ENCODE data around the gene SMIM21.
A peak's percentile ranks its signal among the peaks of the same experiment; 100 is the strongest.

SMIM21 gene

GRCh38 chr18:75374466-75374865 lies 53.0 kb downstream of the SMIM21 start:
- DNase-seq: no peak

- no peak for DNase-seq
These were observed 58.3 kb downstream of the SMIM21 start for GRCh38 chr18:75369026-75369721.

GRCh38 chr18:75365837-75366236 lies 61.7 kb downstream of the SMIM21 start:
- DNase-seq: no peak

- no peak for DNase-seq
These were observed 62.3 kb downstream of the SMIM21 start for GRCh38 chr18:75365254-75365629.

GRCh38 chr18:75364512-75365253 lies 62.8 kb downstream of the SMIM21 start:
- no peak for DNase-seq

GRCh38 chr18:75363446-75364225 lies 63.9 kb downstream of the SMIM21 start:
- DNase-seq: no peak

- peak; percentile 12 for DNase-seq
These were observed 65.1 kb downstream of the SMIM21 start for GRCh38 chr18:75362435-75362834.

GRCh38 chr18:75360941-75361340 lies 66.6 kb downstream of the SMIM21 start:
- DNase-seq: no peak

GRCh38 chr18:75360215-75360614 lies 67.3 kb downstream of the SMIM21 start:
- DNase-seq: no peak

All from NCI-H748 treated with DMSO at 0.1 percent for 48 hours (cell line).